Measurements from ENCODE around the gene MCEE.
"Not testable (repeated sequence)": the region's sequence is repeated elsewhere in the genome, so short reads cannot be mapped to it uniquely, and the experiment has no call there.

The MCEE gene

GRCh38 chr2:71083752-71084312, 46.2 kb downstream of the MCEE start:
- DNase-seq = not testable (repeated sequence)

- DNase-seq = not testable (repeated sequence)
Measured at GRCh38 chr2:71083297-71083696, 46.7 kb downstream of the MCEE start.

- no peak for DNase-seq
Measured at GRCh38 chr2:71082402-71083252, 47.4 kb downstream of the MCEE start.

- DNase-seq = no peak
Measured at GRCh38 chr2:71078624-71079023, 51.4 kb downstream of the MCEE start.

- DNase-seq = no peak
Measured at GRCh38 chr2:71074893-71075395, 55.1 kb downstream of the MCEE start.

GRCh38 chr2:71073475-71073874, 56.6 kb downstream of the MCEE start:
- no peak for DNase-seq

- DNase-seq = no peak
Measured at GRCh38 chr2:71072492-71072891, 57.5 kb downstream of the MCEE start.

GRCh38 chr2:71071681-71072398, 58.2 kb downstream of the MCEE start:
- peak in 4 of 56 donors; percentile 4 to 26 (median 6) for DNase-seq

GRCh38 chr2:71070294-71071093, 59.5 kb downstream of the MCEE start:
- DNase-seq = peak in 7 of 56 donors; percentile 2 to 32 (median 8)

GRCh38 chr2:71069376-71069775, 60.7 kb downstream of the MCEE start:
- no peak for DNase-seq

GRCh38 chr2:71068218-71069035, 61.6 kb downstream of the MCEE start, which contains the start of gene NAGK:
Gene NAGK (plus strand): TSS chr2:71068648. CDS start chr2:71068684, 36 bp downstream.
- DNase-seq = peak; percentile 74 to 100 (median 98)

- peak in 5 of 56 donors; percentile 28 to 58 (median 49) for DNase-seq
Measured at GRCh38 chr2:71067567-71068217, 62.3 kb downstream of the MCEE start.

- no peak for DNase-seq
Measured at GRCh38 chr2:71066856-71067255, 63.2 kb downstream of the MCEE start.

- no peak for DNase-seq
Measured at GRCh38 chr2:71064754-71065621, 65.0 kb downstream of the MCEE start.

- no peak for DNase-seq
Measured at GRCh38 chr2:71064110-71064611, 65.9 kb downstream of the MCEE start.

GRCh38 chr2:71063216-71063615, 66.8 kb downstream of the MCEE start:
- no peak for DNase-seq

GRCh38 chr2:71060871-71061270, 69.2 kb downstream of the MCEE start:
- no peak for DNase-seq

- no peak for DNase-seq
Measured at GRCh38 chr2:71060211-71060610, 69.8 kb downstream of the MCEE start.

Data from nucleus accumbens (tissue), 56 donors.